HEK293 (cell line): ENCODE data around the gene SARS2.

ENCODE experiments used
- GLIS2 ChIP-seq: fragments of 450-650 bp; formaldehyde crosslinking; IDR thresholded peaks from 2 replicates; pipeline ENCODE4 v1.5.1; 2016; ENCODE audit warnings: missing biosample characterization, missing genetic modification characterization
- HOXC10 ChIP-seq: sonication (generic); formaldehyde crosslinking; IDR thresholded peaks from 2 replicates; pipeline ENCODE4 v1.8.1; 2023; ENCODE audit warnings: mild to moderate bottlenecking, missing genetic modification reagents
- SP3 ChIP-seq: fragments of 450-650 bp; formaldehyde crosslinking; IDR thresholded peaks from 2 replicates; pipeline ENCODE4 v1.5.1; 2016; ENCODE audit warnings: missing biosample characterization, missing genetic modification characterization
- ZFP69B ChIP-seq: fragments of 450-650 bp; formaldehyde crosslinking; IDR thresholded peaks from 2 replicates; pipeline ENCODE4 v1.5.1; 2016; ENCODE audit warnings: missing biosample characterization, missing genetic modification characterization
- ZNF221 ChIP-seq: fragments of 450-650 bp; formaldehyde crosslinking; IDR thresholded peaks from 2 replicates; pipeline ENCODE4 v1.5.1; 2017; ENCODE audit warnings: missing biosample characterization, missing genetic modification characterization, borderline replicate concordance
- ZNF426 ChIP-seq: fragments of 450-650 bp; formaldehyde crosslinking; IDR thresholded peaks from 2 replicates; pipeline ENCODE4 v1.5.1; 2017; ENCODE audit warnings: missing biosample characterization, missing genetic modification characterization, mild to moderate bottlenecking, inconsistent platforms, moderate library complexity
- ZNF433 ChIP-seq: fragments of 450-650 bp; formaldehyde crosslinking; IDR thresholded peaks from 2 replicates; pipeline ENCODE4 v1.5.1; 2016; ENCODE audit warnings: missing biosample characterization, missing genetic modification characterization, low read depth
- ZNF610 ChIP-seq: fragments of 450-650 bp; formaldehyde crosslinking; IDR thresholded peaks from 2 replicates; pipeline ENCODE4 v1.5.1; 2016; ENCODE audit warnings: missing biosample characterization, missing genetic modification characterization, borderline replicate concordance
- TF ChIP-seq, protein P1 (sequence below): fragments of 450-650 bp; formaldehyde crosslinking; IDR thresholded peaks from 2 replicates; pipeline ENCODE4 v1.5.1; 2016; ENCODE audit warnings: missing biosample characterization, missing genetic modification characterization
- TF ChIP-seq, protein P2 (sequence below): fragments of 450-650 bp; formaldehyde crosslinking; IDR thresholded peaks from 2 replicates; pipeline ENCODE4 v1.5.1; 2017; ENCODE audit warnings: missing biosample characterization, missing genetic modification characterization
- TF ChIP-seq, protein P3 (sequence below): fragments of 450-650 bp; formaldehyde crosslinking; IDR thresholded peaks from 2 replicates; pipeline ENCODE4 v1.5.1; 2017; ENCODE audit warnings: missing biosample characterization, missing genetic modification characterization
- TF ChIP-seq, protein P4 (sequence below): fragments of 450-650 bp; formaldehyde crosslinking; IDR thresholded peaks from 2 replicates; pipeline ENCODE4 v1.5.1; 2017; ENCODE audit warnings: missing biosample characterization, mild to moderate bottlenecking, missing genetic modification characterization, moderate library complexity
- TF ChIP-seq, protein P5 (sequence below): fragments of 450-650 bp; formaldehyde crosslinking; IDR thresholded peaks from 2 replicates; pipeline ENCODE4 v1.5.1; 2016; ENCODE audit warnings: missing biosample characterization, missing genetic modification characterization
- TF ChIP-seq, protein P6 (sequence below): fragments of 450-650 bp; IDR thresholded peaks from 2 replicates; pipeline ENCODE4 v1.5.1; 2018; ENCODE audit warnings: missing biosample characterization, missing genetic modification characterization
- TF ChIP-seq, protein P7 (sequence below): fragments of 450-650 bp; formaldehyde crosslinking; conservative IDR thresholded peaks from 2 replicates; pipeline ENCODE4 v1.5.1; 2016; ENCODE audit warnings: low read depth, missing biosample characterization, missing genetic modification characterization
- TF ChIP-seq, protein P8 (sequence below): fragments of 450-650 bp; formaldehyde crosslinking; IDR thresholded peaks from 2 replicates; pipeline ENCODE4 v1.5.1; 2017; ENCODE audit warnings: missing biosample characterization, missing genetic modification characterization
- TF ChIP-seq, protein P9 (sequence below): fragments of 450-650 bp; formaldehyde crosslinking; IDR thresholded peaks from 2 replicates; pipeline ENCODE4 v1.5.1; 2016; ENCODE audit warnings: missing biosample characterization, missing genetic modification characterization

The SARS2 gene

DNA sequence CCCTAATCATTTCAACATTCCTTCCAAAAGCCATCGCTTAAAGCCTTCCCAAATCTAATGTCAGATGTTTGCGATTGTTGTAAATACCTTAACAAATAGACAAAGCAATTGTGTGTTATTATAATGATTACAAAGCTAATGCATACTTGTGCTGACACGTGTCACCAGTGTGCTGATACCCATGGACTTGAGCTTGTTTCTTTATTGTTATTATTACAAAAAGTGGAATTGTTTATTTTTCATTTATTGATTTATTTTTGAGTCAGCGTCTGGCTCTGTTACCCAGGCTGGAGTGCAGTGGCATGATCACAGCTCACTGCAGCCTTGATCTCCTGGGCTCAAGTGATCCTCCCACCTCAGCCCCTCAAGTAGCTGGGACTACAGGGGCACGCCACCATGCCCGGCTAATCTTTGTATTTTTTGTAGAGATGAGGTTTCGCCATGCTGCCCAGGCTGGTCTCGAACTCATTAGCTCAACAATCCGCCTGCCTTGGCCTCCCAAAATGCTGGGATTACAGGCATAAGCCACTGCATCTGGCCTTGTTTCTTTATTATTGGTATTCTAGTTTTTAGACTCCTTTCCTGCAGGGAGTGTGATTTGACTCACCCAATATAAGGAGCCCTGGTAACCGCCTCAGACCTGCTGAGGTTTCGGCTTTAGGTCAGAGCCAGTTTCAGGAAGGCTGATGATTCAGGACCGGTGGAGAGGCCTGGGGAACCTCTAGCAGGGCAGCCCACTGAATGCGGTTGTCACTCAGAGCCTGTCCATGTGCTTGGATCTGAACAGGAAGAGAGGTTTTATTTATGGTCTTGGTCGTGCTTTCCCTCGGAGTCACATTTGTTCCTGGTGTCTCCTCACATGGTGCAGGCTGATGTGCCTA, 47.1 kb upstream of the SARS2 start (continued):
- TF ChIP-seq, protein P1, sequence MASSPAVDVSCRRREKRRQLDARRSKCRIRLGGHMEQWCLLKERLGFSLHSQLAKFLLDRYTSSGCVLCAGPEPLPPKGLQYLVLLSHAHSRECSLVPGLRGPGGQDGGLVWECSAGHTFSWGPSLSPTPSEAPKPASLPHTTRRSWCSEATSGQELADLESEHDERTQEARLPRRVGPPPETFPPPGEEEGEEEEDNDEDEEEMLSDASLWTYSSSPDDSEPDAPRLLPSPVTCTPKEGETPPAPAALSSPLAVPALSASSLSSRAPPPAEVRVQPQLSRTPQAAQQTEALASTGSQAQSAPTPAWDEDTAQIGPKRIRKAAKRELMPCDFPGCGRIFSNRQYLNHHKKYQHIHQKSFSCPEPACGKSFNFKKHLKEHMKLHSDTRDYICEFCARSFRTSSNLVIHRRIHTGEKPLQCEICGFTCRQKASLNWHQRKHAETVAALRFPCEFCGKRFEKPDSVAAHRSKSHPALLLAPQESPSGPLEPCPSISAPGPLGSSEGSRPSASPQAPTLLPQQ (tag by site-specific recombination) = no peak
- no peak; the same call in 1 of the 2 replicates for TF ChIP-seq SP3 (tag by site-specific recombination)
- TF ChIP-seq, protein P2, sequence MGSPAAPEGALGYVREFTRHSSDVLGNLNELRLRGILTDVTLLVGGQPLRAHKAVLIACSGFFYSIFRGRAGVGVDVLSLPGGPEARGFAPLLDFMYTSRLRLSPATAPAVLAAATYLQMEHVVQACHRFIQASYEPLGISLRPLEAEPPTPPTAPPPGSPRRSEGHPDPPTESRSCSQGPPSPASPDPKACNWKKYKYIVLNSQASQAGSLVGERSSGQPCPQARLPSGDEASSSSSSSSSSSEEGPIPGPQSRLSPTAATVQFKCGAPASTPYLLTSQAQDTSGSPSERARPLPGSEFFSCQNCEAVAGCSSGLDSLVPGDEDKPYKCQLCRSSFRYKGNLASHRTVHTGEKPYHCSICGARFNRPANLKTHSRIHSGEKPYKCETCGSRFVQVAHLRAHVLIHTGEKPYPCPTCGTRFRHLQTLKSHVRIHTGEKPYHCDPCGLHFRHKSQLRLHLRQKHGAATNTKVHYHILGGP (tag by site-specific recombination) = no peak
- no peak; the same call in 1 of the 2 replicates for TF ChIP-seq ZNF610
- TF ChIP-seq, protein P3, sequence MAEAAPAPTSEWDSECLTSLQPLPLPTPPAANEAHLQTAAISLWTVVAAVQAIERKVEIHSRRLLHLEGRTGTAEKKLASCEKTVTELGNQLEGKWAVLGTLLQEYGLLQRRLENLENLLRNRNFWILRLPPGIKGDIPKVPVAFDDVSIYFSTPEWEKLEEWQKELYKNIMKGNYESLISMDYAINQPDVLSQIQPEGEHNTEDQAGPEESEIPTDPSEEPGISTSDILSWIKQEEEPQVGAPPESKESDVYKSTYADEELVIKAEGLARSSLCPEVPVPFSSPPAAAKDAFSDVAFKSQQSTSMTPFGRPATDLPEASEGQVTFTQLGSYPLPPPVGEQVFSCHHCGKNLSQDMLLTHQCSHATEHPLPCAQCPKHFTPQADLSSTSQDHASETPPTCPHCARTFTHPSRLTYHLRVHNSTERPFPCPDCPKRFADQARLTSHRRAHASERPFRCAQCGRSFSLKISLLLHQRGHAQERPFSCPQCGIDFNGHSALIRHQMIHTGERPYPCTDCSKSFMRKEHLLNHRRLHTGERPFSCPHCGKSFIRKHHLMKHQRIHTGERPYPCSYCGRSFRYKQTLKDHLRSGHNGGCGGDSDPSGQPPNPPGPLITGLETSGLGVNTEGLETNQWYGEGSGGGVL (tag by site-specific recombination) = no peak
- TF ChIP-seq ZNF221 = no peak
- TF ChIP-seq, protein P4, sequence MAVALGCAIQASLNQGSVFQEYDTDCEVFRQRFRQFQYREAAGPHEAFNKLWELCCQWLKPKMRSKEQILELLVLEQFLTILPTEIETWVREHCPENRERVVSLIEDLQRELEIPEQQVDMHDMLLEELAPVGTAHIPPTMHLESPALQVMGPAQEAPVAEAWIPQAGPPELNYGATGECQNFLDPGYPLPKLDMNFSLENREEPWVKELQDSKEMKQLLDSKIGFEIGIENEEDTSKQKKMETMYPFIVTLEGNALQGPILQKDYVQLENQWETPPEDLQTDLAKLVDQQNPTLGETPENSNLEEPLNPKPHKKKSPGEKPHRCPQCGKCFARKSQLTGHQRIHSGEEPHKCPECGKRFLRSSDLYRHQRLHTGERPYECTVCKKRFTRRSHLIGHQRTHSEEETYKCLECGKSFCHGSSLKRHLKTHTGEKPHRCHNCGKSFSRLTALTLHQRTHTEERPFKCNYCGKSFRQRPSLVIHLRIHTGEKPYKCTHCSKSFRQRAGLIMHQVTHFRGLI (tag by site-specific recombination) = no peak
- TF ChIP-seq, protein P5, sequence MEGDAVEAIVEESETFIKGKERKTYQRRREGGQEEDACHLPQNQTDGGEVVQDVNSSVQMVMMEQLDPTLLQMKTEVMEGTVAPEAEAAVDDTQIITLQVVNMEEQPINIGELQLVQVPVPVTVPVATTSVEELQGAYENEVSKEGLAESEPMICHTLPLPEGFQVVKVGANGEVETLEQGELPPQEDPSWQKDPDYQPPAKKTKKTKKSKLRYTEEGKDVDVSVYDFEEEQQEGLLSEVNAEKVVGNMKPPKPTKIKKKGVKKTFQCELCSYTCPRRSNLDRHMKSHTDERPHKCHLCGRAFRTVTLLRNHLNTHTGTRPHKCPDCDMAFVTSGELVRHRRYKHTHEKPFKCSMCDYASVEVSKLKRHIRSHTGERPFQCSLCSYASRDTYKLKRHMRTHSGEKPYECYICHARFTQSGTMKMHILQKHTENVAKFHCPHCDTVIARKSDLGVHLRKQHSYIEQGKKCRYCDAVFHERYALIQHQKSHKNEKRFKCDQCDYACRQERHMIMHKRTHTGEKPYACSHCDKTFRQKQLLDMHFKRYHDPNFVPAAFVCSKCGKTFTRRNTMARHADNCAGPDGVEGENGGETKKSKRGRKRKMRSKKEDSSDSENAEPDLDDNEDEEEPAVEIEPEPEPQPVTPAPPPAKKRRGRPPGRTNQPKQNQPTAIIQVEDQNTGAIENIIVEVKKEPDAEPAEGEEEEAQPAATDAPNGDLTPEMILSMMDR (tag by site-specific recombination) = no peak
- TF ChIP-seq, protein P6, sequence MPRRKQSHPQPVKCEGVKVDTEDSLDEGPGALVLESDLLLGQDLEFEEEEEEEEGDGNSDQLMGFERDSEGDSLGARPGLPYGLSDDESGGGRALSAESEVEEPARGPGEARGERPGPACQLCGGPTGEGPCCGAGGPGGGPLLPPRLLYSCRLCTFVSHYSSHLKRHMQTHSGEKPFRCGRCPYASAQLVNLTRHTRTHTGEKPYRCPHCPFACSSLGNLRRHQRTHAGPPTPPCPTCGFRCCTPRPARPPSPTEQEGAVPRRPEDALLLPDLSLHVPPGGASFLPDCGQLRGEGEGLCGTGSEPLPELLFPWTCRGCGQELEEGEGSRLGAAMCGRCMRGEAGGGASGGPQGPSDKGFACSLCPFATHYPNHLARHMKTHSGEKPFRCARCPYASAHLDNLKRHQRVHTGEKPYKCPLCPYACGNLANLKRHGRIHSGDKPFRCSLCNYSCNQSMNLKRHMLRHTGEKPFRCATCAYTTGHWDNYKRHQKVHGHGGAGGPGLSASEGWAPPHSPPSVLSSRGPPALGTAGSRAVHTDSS (tag by site-specific recombination) = no peak
- TF ChIP-seq, protein P7, sequence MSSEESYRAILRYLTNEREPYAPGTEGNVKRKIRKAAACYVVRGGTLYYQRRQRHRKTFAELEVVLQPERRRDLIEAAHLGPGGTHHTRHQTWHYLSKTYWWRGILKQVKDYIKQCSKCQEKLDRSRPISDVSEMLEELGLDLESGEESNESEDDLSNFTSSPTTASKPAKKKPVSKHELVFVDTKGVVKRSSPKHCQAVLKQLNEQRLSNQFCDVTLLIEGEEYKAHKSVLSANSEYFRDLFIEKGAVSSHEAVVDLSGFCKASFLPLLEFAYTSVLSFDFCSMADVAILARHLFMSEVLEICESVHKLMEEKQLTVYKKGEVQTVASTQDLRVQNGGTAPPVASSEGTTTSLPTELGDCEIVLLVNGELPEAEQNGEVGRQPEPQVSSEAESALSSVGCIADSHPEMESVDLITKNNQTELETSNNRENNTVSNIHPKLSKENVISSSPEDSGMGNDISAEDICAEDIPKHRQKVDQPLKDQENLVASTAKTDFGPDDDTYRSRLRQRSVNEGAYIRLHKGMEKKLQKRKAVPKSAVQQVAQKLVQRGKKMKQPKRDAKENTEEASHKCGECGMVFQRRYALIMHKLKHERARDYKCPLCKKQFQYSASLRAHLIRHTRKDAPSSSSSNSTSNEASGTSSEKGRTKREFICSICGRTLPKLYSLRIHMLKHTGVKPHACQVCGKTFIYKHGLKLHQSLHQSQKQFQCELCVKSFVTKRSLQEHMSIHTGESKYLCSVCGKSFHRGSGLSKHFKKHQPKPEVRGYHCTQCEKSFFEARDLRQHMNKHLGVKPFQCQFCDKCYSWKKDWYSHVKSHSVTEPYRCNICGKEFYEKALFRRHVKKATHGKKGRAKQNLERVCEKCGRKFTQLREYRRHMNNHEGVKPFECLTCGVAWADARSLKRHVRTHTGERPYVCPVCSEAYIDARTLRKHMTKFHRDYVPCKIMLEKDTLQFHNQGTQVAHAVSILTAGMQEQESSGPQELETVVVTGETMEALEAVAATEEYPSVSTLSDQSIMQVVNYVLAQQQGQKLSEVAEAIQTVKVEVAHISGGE (tag by site-specific recombination) = no peak
- TF ChIP-seq ZNF426 (tag by site-specific recombination) = no peak
- no peak for TF ChIP-seq HOXC10 (CRISPR knock-in tag)
- TF ChIP-seq, protein P8, sequence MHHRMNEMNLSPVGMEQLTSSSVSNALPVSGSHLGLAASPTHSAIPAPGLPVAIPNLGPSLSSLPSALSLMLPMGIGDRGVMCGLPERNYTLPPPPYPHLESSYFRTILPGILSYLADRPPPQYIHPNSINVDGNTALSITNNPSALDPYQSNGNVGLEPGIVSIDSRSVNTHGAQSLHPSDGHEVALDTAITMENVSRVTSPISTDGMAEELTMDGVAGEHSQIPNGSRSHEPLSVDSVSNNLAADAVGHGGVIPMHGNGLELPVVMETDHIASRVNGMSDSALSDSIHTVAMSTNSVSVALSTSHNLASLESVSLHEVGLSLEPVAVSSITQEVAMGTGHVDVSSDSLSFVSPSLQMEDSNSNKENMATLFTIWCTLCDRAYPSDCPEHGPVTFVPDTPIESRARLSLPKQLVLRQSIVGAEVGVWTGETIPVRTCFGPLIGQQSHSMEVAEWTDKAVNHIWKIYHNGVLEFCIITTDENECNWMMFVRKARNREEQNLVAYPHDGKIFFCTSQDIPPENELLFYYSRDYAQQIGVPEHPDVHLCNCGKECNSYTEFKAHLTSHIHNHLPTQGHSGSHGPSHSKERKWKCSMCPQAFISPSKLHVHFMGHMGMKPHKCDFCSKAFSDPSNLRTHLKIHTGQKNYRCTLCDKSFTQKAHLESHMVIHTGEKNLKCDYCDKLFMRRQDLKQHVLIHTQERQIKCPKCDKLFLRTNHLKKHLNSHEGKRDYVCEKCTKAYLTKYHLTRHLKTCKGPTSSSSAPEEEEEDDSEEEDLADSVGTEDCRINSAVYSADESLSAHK = no peak
- TF ChIP-seq, protein P9, sequence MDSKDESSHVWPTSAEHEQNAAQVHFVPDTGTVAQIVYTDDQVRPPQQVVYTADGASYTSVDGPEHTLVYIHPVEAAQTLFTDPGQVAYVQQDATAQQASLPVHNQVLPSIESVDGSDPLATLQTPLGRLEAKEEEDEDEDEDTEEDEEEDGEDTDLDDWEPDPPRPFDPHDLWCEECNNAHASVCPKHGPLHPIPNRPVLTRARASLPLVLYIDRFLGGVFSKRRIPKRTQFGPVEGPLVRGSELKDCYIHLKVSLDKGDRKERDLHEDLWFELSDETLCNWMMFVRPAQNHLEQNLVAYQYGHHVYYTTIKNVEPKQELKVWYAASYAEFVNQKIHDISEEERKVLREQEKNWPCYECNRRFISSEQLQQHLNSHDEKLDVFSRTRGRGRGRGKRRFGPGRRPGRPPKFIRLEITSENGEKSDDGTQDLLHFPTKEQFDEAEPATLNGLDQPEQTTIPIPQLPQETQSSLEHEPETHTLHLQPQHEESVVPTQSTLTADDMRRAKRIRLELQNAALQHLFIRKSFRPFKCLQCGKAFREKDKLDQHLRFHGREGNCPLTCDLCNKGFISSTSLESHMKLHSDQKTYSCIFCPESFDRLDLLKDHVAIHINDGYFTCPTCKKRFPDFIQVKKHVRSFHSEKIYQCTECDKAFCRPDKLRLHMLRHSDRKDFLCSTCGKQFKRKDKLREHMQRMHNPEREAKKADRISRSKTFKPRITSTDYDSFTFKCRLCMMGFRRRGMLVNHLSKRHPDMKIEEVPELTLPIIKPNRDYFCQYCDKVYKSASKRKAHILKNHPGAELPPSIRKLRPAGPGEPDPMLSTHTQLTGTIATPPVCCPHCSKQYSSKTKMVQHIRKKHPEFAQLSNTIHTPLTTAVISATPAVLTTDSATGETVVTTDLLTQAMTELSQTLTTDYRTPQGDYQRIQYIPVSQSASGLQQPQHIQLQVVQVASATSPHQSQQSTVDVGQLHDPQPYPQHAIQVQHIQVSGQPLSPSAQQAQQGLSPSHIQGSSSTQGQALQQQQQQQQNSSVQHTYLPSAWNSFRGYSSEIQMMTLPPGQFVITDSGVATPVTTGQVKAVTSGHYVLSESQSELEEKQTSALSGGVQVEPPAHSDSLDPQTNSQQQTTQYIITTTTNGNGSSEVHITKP = 0 out of 2 replicates have a peak, but pooled peaks have one; percentile 25
- no peak for TF ChIP-seq ZFP69B
- no peak for TF ChIP-seq GLIS2 (tag by site-specific recombination)
- TF ChIP-seq ZNF433 = no peak
